SK-N-SH treated with all-trans-retinoic acid at 6 μM for 48 hours (cell line): ENCODE results near the gene AKNA.

ENCODE experiments used
- ATAC-seq: fragments of 200-7000 bp; cut with Tn5 transposase; 3 replicates; pipeline ENCODE4 v1.9.1; 2020; ENCODE audit warnings: mild to moderate bottlenecking, moderate library complexity
- BACH2 ChIP-seq: fragments of 250-450 bp; sonication (Bioruptor Pico); IDR thresholded peaks from 2 replicates; pipeline ENCODE4 v1.9.0; 2021; ENCODE audit warnings: mild to moderate bottlenecking, borderline replicate concordance
- CSDC2 ChIP-seq: fragments of 250-450 bp; sonication (Bioruptor Pico); IDR thresholded peaks from 2 replicates; pipeline ENCODE4 v1.5.0; 2020; ENCODE audit warnings: mild to moderate bottlenecking, moderate library complexity
- ESRRG ChIP-seq: fragments of 250-450 bp; sonication (Bioruptor Pico); IDR thresholded peaks from 2 replicates; pipeline ENCODE4 v1.6.1; 2021; ENCODE audit warnings: mild to moderate bottlenecking
- GLIS3 ChIP-seq: fragments of 250-450 bp; sonication (Bioruptor Pico); IDR thresholded peaks from 2 replicates; pipeline ENCODE4 v1.5.0; 2020; ENCODE audit warnings: mild to moderate bottlenecking, moderate library complexity
- ISL1 ChIP-seq: fragments of 250-450 bp; sonication (Bioruptor Pico); IDR thresholded peaks from 2 replicates; pipeline ENCODE4 v2.1.2; 2022; ENCODE audit warnings: mild to moderate bottlenecking, moderate library complexity
- RARB ChIP-seq: fragments of 250-450 bp; sonication (Bioruptor Pico); IDR thresholded peaks from 2 replicates; pipeline ENCODE4 v1.8.0; 2021; ENCODE audit warnings: mild to moderate bottlenecking, moderate library complexity
- SNAI2 ChIP-seq: fragments of 250-450 bp; sonication (Bioruptor Pico); IDR thresholded peaks from 2 replicates; pipeline ENCODE4 v1.5.0; 2020; ENCODE audit warnings: mild to moderate bottlenecking, moderate library complexity
- TCF4 ChIP-seq: fragments of 250-450 bp; sonication (Bioruptor Pico); IDR thresholded peaks from 2 replicates; pipeline ENCODE4 v1.8.0; 2021; ENCODE audit warnings: mild to moderate bottlenecking, moderate library complexity, borderline replicate concordance
- TOX ChIP-seq: fragments of 250-450 bp; sonication (Bioruptor Pico); IDR thresholded peaks from 2 replicates; pipeline ENCODE4 v1.8.0; 2021; ENCODE audit warnings: mild to moderate bottlenecking, moderate library complexity, borderline replicate concordance
- ZFP3 ChIP-seq: fragments of 250-450 bp; sonication (Bioruptor Pico); IDR thresholded peaks from 2 replicates; pipeline ENCODE4 v1.5.0; 2020; ENCODE audit warnings: mild to moderate bottlenecking, moderate library complexity
- ZFP30 ChIP-seq: fragments of 450-650 bp; formaldehyde crosslinking; IDR thresholded peaks from 2 replicates; pipeline ENCODE4 v1.5.0; 2022; ENCODE audit warnings: mild to moderate bottlenecking, moderate library complexity
- ZNF565 ChIP-seq: fragments of 450-650 bp; formaldehyde crosslinking; conservative IDR thresholded peaks from 2 replicates; pipeline ENCODE4 v1.5.0; 2020; ENCODE audit warnings: low read depth, mild to moderate bottlenecking, moderate library complexity
- ZNF70 ChIP-seq: fragments of 450-650 bp; formaldehyde crosslinking; IDR thresholded peaks from 2 replicates; pipeline ENCODE4 v1.5.0; 2020; ENCODE audit warnings: mild to moderate bottlenecking, moderate library complexity
- TF ChIP-seq, protein P1 (sequence below): fragments of 250-450 bp; sonication (Bioruptor Pico); IDR thresholded peaks from 2 replicates; pipeline ENCODE4 v1.8.0; 2021; ENCODE audit warnings: low read depth, mild to moderate bottlenecking, moderate library complexity, borderline replicate concordance
- TF ChIP-seq, protein P2 (sequence below): fragments of 250-450 bp; sonication (Bioruptor Pico); IDR thresholded peaks from 2 replicates; pipeline ENCODE4 v1.5.1; 2021; ENCODE audit warnings: mild to moderate bottlenecking, moderate library complexity
- TF ChIP-seq, protein P3 (sequence below): fragments of 250-450 bp; sonication (Bioruptor Pico); IDR thresholded peaks from 2 replicates; pipeline ENCODE4 v1.5.1; 2020; ENCODE audit warnings: low read depth, mild to moderate bottlenecking, moderate library complexity
- TF ChIP-seq, protein P4 (sequence below): fragments of 250-450 bp; sonication (Bioruptor Pico); IDR thresholded peaks from 2 replicates; pipeline ENCODE4 v1.5.0; 2020; ENCODE audit warnings: mild to moderate bottlenecking, moderate library complexity
- TF ChIP-seq, protein P5 (sequence below): fragments of 250-450 bp; sonication (Bioruptor Pico); IDR thresholded peaks from 2 replicates; pipeline ENCODE4 v1.8.0; 2020; ENCODE audit warnings: mild to moderate bottlenecking, moderate library complexity, borderline replicate concordance

Gene AKNA

DNA sequence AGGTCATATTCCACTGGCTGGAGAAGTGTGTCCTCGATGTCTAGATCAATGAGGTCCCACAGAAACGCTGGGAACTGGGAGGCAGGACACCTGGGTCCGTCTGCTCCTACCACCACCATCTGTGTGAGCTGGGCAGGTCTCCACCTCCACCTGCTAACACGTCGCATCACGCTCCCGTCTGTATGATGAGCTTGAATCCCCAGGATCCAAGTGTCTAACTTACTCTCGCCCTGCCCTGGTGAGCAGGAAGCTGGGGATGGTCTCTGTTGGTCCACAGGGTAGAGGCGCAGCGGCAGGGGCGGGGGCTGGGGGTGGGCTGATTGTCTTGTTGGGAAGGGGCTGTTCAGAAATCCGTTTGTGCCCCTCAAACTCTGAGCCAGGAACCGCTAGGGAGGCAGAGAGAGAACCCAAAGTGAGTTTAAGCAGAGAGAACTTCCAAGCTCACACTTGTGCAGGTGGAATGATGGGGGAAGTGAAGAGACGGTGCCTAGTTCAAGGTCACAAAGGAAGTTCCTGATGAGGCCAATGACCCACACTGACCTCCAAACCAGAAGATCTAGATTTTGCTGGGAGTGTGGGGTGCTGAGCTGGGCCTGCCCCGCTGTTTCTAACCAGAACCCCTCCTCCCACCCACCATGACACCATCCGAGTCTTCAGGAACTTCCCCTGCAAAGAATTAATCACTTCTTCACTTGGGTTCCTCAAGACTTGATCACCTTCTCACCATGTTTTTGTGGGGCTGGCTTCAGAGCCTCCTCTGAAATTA, 37.0 kb downstream of the AKNA start:
- no peak for ATAC-seq
- TF ChIP-seq, protein P1, sequence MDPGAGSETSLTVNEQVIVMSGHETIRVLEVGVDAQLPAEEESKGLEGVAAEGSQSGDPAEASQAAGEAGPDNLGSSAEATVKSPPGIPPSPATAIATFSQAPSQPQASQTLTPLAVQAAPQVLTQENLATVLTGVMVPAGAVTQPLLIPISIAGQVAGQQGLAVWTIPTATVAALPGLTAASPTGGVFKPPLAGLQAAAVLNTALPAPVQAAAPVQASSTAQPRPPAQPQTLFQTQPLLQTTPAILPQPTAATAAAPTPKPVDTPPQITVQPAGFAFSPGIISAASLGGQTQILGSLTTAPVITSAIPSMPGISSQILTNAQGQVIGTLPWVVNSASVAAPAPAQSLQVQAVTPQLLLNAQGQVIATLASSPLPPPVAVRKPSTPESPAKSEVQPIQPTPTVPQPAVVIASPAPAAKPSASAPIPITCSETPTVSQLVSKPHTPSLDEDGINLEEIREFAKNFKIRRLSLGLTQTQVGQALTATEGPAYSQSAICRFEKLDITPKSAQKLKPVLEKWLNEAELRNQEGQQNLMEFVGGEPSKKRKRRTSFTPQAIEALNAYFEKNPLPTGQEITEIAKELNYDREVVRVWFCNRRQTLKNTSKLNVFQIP, result no peak
- TF ChIP-seq, protein P2, sequence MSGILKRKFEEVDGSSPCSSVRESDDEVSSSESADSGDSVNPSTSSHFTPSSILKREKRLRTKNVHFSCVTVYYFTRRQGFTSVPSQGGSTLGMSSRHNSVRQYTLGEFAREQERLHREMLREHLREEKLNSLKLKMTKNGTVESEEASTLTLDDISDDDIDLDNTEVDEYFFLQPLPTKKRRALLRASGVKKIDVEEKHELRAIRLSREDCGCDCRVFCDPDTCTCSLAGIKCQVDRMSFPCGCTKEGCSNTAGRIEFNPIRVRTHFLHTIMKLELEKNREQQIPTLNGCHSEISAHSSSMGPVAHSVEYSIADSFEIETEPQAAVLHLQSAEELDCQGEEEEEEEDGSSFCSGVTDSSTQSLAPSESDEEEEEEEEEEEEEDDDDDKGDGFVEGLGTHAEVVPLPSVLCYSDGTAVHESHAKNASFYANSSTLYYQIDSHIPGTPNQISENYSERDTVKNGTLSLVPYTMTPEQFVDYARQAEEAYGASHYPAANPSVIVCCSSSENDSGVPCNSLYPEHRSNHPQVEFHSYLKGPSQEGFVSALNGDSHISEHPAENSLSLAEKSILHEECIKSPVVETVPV, result no peak
- TF ChIP-seq ESRRG (CRISPR knock-in tag) (no peak), RARB (CRISPR knock-in tag) (no peak), ZFP30 (no peak), TCF4 (CRISPR knock-in tag) (no peak), ZNF565 (CRISPR knock-in tag) (no peak), ZFP3 (CRISPR knock-in tag) (no peak)

DNA sequence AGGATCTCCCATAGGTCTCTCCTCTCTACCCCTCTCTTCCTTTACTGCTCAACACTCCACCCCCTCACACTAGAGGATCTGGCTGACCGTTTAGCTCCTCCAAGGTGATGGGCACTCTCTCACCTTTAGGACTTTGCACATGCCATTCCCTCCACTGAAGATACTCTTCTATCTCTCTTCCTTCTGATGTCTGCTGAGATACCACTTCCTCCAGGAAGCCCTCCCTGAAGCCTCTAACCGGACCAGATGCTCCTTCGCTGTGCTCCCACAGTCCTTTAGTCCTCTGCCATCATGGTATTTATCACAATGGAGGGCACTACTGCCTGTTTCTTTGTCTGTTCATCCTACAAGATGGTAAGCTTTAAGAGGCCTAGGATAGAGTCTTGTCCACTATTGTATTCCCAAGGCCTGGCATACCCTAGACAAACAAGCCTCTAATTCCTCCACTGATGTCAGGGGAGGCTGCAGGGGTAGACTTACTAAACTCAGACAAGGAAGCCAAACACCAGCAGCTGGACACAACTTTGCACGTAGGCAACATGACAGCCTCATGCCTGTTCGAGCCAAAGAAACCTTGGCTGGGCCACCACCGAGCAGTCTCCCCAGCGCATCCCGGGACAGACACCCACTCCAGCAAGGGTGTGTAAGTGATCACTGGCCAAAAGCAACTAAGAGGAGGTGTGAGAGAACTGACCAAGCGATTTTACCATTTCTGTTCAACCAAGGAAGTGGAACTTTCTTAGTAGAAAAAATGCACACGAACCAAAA, 37.9 kb downstream of the AKNA start:
- no peak for ATAC-seq
- TF ChIP-seq, protein P3, sequence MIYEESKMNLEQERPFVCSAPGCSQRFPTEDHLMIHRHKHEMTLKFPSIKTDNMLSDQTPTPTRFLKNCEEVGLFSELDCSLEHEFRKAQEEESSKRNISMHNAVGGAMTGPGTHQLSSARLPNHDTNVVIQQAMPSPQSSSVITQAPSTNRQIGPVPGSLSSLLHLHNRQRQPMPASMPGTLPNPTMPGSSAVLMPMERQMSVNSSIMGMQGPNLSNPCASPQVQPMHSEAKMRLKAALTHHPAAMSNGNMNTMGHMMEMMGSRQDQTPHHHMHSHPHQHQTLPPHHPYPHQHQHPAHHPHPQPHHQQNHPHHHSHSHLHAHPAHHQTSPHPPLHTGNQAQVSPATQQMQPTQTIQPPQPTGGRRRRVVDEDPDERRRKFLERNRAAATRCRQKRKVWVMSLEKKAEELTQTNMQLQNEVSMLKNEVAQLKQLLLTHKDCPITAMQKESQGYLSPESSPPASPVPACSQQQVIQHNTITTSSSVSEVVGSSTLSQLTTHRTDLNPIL (CRISPR knock-in tag), result no peak
- TF ChIP-seq, protein P4, sequence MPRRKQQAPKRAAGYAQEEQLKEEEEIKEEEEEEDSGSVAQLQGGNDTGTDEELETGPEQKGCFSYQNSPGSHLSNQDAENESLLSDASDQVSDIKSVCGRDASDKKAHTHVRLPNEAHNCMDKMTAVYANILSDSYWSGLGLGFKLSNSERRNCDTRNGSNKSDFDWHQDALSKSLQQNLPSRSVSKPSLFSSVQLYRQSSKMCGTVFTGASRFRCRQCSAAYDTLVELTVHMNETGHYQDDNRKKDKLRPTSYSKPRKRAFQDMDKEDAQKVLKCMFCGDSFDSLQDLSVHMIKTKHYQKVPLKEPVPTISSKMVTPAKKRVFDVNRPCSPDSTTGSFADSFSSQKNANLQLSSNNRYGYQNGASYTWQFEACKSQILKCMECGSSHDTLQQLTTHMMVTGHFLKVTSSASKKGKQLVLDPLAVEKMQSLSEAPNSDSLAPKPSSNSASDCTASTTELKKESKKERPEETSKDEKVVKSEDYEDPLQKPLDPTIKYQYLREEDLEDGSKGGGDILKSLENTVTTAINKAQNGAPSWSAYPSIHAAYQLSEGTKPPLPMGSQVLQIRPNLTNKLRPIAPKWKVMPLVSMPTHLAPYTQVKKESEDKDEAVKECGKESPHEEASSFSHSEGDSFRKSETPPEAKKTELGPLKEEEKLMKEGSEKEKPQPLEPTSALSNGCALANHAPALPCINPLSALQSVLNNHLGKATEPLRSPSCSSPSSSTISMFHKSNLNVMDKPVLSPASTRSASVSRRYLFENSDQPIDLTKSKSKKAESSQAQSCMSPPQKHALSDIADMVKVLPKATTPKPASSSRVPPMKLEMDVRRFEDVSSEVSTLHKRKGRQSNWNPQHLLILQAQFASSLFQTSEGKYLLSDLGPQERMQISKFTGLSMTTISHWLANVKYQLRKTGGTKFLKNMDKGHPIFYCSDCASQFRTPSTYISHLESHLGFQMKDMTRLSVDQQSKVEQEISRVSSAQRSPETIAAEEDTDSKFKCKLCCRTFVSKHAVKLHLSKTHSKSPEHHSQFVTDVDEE (CRISPR knock-in tag), result no peak
- TF ChIP-seq TOX (CRISPR knock-in tag) (no peak), BACH2 (CRISPR knock-in tag) (no peak), ZNF70 (no peak), GLIS3 (no peak), CSDC2 (no peak), ESRRG (CRISPR knock-in tag) (no peak), RARB (CRISPR knock-in tag) (no peak), ZFP30 (no peak), SNAI2 (CRISPR knock-in tag) (no peak), ISL1 (CRISPR knock-in tag) (no peak), ZFP3 (CRISPR knock-in tag) (no peak)
- TF ChIP-seq, protein P5, sequence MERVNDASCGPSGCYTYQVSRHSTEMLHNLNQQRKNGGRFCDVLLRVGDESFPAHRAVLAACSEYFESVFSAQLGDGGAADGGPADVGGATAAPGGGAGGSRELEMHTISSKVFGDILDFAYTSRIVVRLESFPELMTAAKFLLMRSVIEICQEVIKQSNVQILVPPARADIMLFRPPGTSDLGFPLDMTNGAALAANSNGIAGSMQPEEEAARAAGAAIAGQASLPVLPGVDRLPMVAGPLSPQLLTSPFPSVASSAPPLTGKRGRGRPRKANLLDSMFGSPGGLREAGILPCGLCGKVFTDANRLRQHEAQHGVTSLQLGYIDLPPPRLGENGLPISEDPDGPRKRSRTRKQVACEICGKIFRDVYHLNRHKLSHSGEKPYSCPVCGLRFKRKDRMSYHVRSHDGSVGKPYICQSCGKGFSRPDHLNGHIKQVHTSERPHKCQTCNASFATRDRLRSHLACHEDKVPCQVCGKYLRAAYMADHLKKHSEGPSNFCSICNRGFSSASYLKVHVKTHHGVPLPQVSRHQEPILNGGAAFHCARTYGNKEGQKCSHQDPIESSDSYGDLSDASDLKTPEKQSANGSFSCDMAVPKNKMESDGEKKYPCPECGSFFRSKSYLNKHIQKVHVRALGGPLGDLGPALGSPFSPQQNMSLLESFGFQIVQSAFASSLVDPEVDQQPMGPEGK (CRISPR knock-in tag), result no peak

DNA sequence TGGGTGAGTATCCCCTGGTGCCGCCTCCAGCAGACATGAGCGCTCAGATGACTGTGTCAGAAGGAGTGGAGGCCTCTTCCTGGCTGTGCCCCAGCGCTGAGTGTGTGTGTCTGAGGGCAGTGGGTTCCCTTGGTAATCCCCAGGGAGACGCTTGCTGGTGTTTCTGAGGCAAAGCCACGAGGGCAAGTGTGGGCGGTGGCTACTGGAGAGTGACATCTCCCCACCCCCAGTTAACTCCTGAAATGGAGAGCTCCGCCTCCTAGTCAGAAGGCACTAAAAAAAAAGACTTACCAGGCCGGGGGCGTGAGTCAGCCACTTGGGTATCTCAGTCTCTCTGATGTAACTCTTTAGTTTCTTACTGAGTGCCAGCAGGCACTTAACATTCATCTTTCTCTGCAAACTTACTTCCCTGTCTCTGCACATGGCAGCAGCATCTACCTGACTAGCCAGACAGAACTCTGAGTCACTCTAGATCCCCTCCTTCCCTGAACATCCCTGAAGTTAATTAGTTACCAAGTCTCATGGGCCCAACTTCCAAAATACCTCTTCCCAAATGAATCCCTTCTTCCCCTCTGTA, 38.8 kb downstream of the AKNA start:
- TF ChIP-seq, protein P5 (CRISPR knock-in tag), result no peak
- TF ChIP-seq ZNF565 (CRISPR knock-in tag) (no peak), SNAI2 (CRISPR knock-in tag) (no peak), ISL1 (CRISPR knock-in tag) (peak; percentile 80), ZFP30 (no peak), ZFP3 (CRISPR knock-in tag) (no peak), ESRRG (CRISPR knock-in tag) (no peak), GLIS3 (no peak)
- TF ChIP-seq, protein P1, result no peak
- TF ChIP-seq, all 23 proteins: peak for 1
- peak; percentile 95 for ATAC-seq
